ENCODE results near the gene RASGRP1. TPM values are rescaled to one million over a fixed set of nuclear protein-coding genes. Genes with fewer than 3 reads are reported as not detected.

RASGRP1 gene
- under 1 TPM; 0.10 to 0.27 (median 0.22) TPM for total RNA-seq
- under 1 TPM in 2 of 3 donors, not detected in 1; 0.01 to 0.03 TPM for polyA plus RNA-seq
- long read RNA-seq, donor 1, partial matches to known transcripts, result 0 of 1 reads
- long read RNA-seq, donor 1, other reads (novel, unspliced or antisense), result 1 of 1 reads
- long read RNA-seq, donor 2, result 0 reads

DNA sequence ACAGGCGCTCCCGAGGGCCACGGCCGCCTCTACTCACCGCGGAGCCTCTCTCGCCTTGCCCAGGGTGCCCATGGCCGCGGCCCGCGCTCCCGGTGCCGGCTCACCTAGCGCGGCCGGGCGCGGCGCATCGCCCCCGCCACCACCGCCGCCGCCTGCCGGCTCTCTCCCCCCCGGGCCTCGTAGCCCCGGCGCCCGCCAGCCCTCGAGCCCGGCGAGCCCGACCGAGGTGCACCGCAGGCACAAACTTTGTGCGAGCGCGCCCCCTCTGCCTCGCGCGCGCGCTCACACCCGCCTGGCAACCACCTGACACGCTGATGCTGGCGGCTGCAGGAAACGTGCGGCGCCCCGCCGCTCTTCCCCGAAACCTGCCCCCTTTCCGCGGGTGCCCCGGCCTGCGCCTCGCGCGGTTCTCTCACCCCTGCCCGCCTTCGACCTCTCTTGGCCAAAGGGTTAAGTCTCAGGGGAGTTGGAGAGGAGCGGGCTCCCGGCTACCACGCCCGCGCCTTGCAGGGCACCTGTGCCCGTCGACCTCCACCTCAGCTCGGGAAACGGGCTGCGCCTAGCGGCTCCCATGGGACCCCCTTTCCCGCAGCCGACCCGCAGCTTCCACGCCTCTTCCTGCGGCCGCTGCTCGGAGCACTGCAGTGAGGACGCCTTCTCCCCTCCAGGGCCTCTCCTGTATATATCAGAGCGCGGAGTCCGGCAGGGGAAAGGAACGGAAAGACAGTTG is at the start of gene RASGRP1:
RASGRP1 (minus strand) TSS at position 258 of the 730 bp plus-strand sequence; CDS start at position 72, 186 bp downstream.
- DNase-seq (peak; percentile 55 to 71), ATAC-seq (peak; percentile 57 to 77 (median 67))
- TF ChIP-seq, protein P1, sequence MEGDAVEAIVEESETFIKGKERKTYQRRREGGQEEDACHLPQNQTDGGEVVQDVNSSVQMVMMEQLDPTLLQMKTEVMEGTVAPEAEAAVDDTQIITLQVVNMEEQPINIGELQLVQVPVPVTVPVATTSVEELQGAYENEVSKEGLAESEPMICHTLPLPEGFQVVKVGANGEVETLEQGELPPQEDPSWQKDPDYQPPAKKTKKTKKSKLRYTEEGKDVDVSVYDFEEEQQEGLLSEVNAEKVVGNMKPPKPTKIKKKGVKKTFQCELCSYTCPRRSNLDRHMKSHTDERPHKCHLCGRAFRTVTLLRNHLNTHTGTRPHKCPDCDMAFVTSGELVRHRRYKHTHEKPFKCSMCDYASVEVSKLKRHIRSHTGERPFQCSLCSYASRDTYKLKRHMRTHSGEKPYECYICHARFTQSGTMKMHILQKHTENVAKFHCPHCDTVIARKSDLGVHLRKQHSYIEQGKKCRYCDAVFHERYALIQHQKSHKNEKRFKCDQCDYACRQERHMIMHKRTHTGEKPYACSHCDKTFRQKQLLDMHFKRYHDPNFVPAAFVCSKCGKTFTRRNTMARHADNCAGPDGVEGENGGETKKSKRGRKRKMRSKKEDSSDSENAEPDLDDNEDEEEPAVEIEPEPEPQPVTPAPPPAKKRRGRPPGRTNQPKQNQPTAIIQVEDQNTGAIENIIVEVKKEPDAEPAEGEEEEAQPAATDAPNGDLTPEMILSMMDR (IDR thresholded peaks at IDR 0.05), result peak; percentile 6
- Histone ChIP-seq H3K9me3 (no peaks in the 10 kb centered on the region), H3K4me1 (peaks cover 3% of the 10 kb centered on the region), H3K27me3 (ENCODE audit: insufficient read depth in 3 of 3, low read length in 2 of 3) (peaks cover 0 to 22% (median 0%) of the 10 kb centered on the region in 3 donors), H3K4me3 (peak within 1 kb of the TSS; percentile 68), H3K36me3 (ENCODE audit: insufficient read depth in 1 of 2, low read depth in 1 of 2) (no peaks in the 10 kb centered on the region), H3K27ac (no peak within 1 kb of the TSS)
- 2 to 3% (median 3%) methylated on average over 49 to 85 of the region's 85 CpGs for WGBS, 3 donors
- intact Hi-C loops (cut with DNase I), result loop anchor here (1.0 to 10.0 kb wide), 4 partner anchors 47 to 120 kb away; no protein-coding TSS in a partner anchor

- no peaks in the 10 kb centered on the region for H3K4me1 ChIP-seq
- no peaks in the 10 kb centered on the region for H3K9me3 ChIP-seq
- intact Hi-C loops (cut with DNase I), result no loop called here
- ATAC-seq (no peak), DNase-seq (no peak)
- H3K36me3 ChIP-seq (ENCODE audit: insufficient read depth in 1 of 2, low read depth in 1 of 2), result no peaks in the 10 kb centered on the region
- no peak overlapping the region for H3K4me3 ChIP-seq
- TF ChIP-seq, protein P1 (IDR thresholded peaks at IDR 0.05), result no peak
- no peak overlapping the region for H3K27ac ChIP-seq
- H3K27me3 ChIP-seq (ENCODE audit: insufficient read depth in 3 of 3, low read length in 2 of 3), result peaks cover 0 to 5% (median 0%) of the 10 kb centered on the region in 3 donors
- 67 to 81% (median 81%) methylated on average over 3 of the region's 3 CpGs for WGBS, 3 donors
Observed at GRCh38 chr15:38613085-38613484, 48.5 kb upstream of the RASGRP1 start.

GRCh38 chr15:38612159-38612863 is 47.7 kb upstream of the RASGRP1 start:
- H3K27me3 ChIP-seq (ENCODE audit: insufficient read depth in 3 of 3, low read length in 2 of 3), result peaks cover 0 to 5% (median 0%) of the 10 kb centered on the region in 3 donors
- no peak overlapping the region for H3K27ac ChIP-seq
- TF ChIP-seq, protein P1 (IDR thresholded peaks at IDR 0.05), result no peak
- DNase-seq (no peak), ATAC-seq (no peak)
- no peaks in the 10 kb centered on the region for H3K9me3 ChIP-seq
- no peaks in the 10 kb centered on the region for H3K36me3 ChIP-seq (ENCODE audit: insufficient read depth in 1 of 2, low read depth in 1 of 2)
- no peak overlapping the region for H3K4me3 ChIP-seq
- WGBS, 3 donors, result 86 to 91% (median 88%) methylated on average over 6 of the region's 6 CpGs
- intact Hi-C loops (cut with DNase I), result no loop called here
- H3K4me1 ChIP-seq, result no peaks in the 10 kb centered on the region

- no peaks in the 10 kb centered on the region for H3K36me3 ChIP-seq (ENCODE audit: insufficient read depth in 1 of 2, low read depth in 1 of 2)
- DNase-seq (no peak), ATAC-seq (no peak)
- H3K4me3 ChIP-seq, result no peak overlapping the region
- TF ChIP-seq, protein P1 (IDR thresholded peaks at IDR 0.05), result no peak
- 78 to 83% (median 79%) methylated on average over 4 of the region's 4 CpGs for WGBS, 3 donors
- intact Hi-C loops (cut with DNase I), result no loop called here
- peaks cover 0 to 5% (median 2%) of the 10 kb centered on the region in 3 donors for H3K27me3 ChIP-seq (ENCODE audit: insufficient read depth in 3 of 3, low read length in 2 of 3)
- no peak overlapping the region for H3K27ac ChIP-seq
- no peaks in the 10 kb centered on the region for H3K4me1 ChIP-seq
- no peaks in the 10 kb centered on the region for H3K9me3 ChIP-seq
Observed at GRCh38 chr15:38611228-38611627, 46.6 kb upstream of the RASGRP1 start.
